K562 (cell line): ENCODE data around the gene USP5. TPM values are rescaled to one million over a fixed set of nuclear protein-coding genes. Genes with fewer than 3 reads are reported as not detected.

Experiments
- ARID1B ChIP-seq: fragments of 450-650 bp; IDR thresholded peaks from 2 replicates; pipeline ENCODE4 v1.6.1; 2016; ENCODE audit warnings: antibody characterized with exemption, mild to moderate bottlenecking, inconsistent platforms
- ATF6 ChIP-seq: sonication (generic); formaldehyde crosslinking; IDR thresholded peaks from 2 replicates; pipeline ENCODE4 v1.4.0; 2020; ENCODE audit warnings: mild to moderate bottlenecking, missing genetic modification reagents
- CREB3L1 ChIP-seq: fragments of 450-650 bp; IDR thresholded peaks from 2 replicates; pipeline ENCODE4 v1.6.1; 2014; ENCODE audit warnings: low read depth, mild to moderate bottlenecking, moderate library complexity, borderline replicate concordance
- FOXM1 ChIP-seq, 2 experiments: fragments of 450-650 bp in 1 of 2; sonication (generic) in 1 of 2; formaldehyde crosslinking in 1 of 2; IDR thresholded peaks; 2 replicates each; pipeline versions ENCODE4 v1.6.1 to v1.9.0; 2017 to 2022; ENCODE audit warnings: low read depth in 2 of 2, mild to moderate bottlenecking in 2 of 2, missing genetic modification reagents in 1 of 2, moderate library complexity in 1 of 2
- JUN ChIP-seq, 2 experiments: sonication (generic) in 1 of 2; formaldehyde crosslinking in 1 of 2; IDR thresholded peaks; 2 replicates each; pipeline versions ENCODE4 v1.6.1 to v1.8.0; 2012 to 2022; ENCODE audit warnings: borderline replicate concordance in 2 of 2, mild to moderate bottlenecking in 2 of 2, improper control_type of control experiment in 1 of 2, low read depth in 1 of 2, low read length in 1 of 2, missing genetic modification reagents in 1 of 2
- L3MBTL2 ChIP-seq: fragments of 450-650 bp; IDR thresholded peaks from 2 replicates; pipeline ENCODE4 v1.6.1; 2016; ENCODE audit warnings: mild to moderate bottlenecking, moderate library complexity
- MAFG ChIP-seq: fragments of 450-650 bp; conservative IDR thresholded peaks from 2 replicates; pipeline ENCODE4 v1.6.1; 2016; ENCODE audit warnings: missing genetic modification characterization, missing compliant biosample characterization
- PBX2 ChIP-seq, 2 experiments: IDR thresholded peaks in 1 of 2; conservative IDR thresholded peaks in 1 of 2; 2 replicates each; pipeline ENCODE4 v1.6.1; 2016; ENCODE audit warnings: low read depth in 2 of 2, mild to moderate bottlenecking in 1 of 2, missing compliant biosample characterization in 1 of 2, missing genetic modification characterization in 1 of 2, moderate library complexity in 1 of 2
- POLR2B ChIP-seq: fragments of 450-650 bp; IDR thresholded peaks from 2 replicates; pipeline ENCODE4 v1.6.1; 2018; ENCODE audit warnings: low read depth; ENCODE audit not compliant: partially characterized antibody
- RCOR1 ChIP-seq, 2 experiments: IDR thresholded peaks; 2 replicates each; pipeline ENCODE4 v1.6.1; 2012; ENCODE audit warnings: low read depth in 2 of 2, low read length in 2 of 2, borderline replicate concordance in 1 of 2, improper control_type of control experiment in 1 of 2
- ZNF311 ChIP-seq: fragments of 250-450 bp; sonication (Bioruptor Pico); IDR thresholded peaks from 2 replicates; pipeline ENCODE4 v1.4.0; 2020; ENCODE audit warnings: mild to moderate bottlenecking, moderate library complexity
- polyA plus RNA-seq, 8 experiments: library from polyadenylated mRNA; depleted of rRNA in 4 of 8; stranded (reverse) in 5 of 8; unstranded in 3 of 8; fragments of >200 nt; fragmentation: Nextera tagmentation in 2 of 8; fragmentation: Illumina TruSeq in 1 of 8; extraction: Ambion mirVana in 2 of 8; extraction: Trizol in 1 of 8; gene quantifications; 2 replicates each; pipeline versions ENCODE4 v1.2.1 to v1.2.3, GENCODE V29; 2011 to 2014; ENCODE audit warnings: inconsistent platforms in 1 of 8, missing spikeins in 1 of 8
- total RNA-seq, 7 experiments: library from RNA; depleted of rRNA in 6 of 7; stranded (reverse); fragments of >200 nt in 6 of 7; fragmentation: Illumina TruSeq in 2 of 7; extraction: Trizol in 2 of 7; gene quantifications; 2 replicates each; pipeline versions ENCODE4 v1.2.1 to v1.2.3, GENCODE V29; 2011 to 2021; ENCODE audit warnings: low replicate concordance in 1 of 7
- TF ChIP-seq, protein P1 (sequence below): conservative IDR thresholded peaks from 2 replicates; pipeline ENCODE4 v1.6.1; 2011; ENCODE audit warnings: low read depth, mild to moderate bottlenecking, low read length; ENCODE audit not compliant: control insufficient read depth

Gene USP5
- total and polyA plus RNA-seq, 9 of the 15 experiments (the other 6 are each of a cell fraction or from before 2014, with no cell fraction given) = 1.4 to 107 (median 48.6) TPM

DNA sequence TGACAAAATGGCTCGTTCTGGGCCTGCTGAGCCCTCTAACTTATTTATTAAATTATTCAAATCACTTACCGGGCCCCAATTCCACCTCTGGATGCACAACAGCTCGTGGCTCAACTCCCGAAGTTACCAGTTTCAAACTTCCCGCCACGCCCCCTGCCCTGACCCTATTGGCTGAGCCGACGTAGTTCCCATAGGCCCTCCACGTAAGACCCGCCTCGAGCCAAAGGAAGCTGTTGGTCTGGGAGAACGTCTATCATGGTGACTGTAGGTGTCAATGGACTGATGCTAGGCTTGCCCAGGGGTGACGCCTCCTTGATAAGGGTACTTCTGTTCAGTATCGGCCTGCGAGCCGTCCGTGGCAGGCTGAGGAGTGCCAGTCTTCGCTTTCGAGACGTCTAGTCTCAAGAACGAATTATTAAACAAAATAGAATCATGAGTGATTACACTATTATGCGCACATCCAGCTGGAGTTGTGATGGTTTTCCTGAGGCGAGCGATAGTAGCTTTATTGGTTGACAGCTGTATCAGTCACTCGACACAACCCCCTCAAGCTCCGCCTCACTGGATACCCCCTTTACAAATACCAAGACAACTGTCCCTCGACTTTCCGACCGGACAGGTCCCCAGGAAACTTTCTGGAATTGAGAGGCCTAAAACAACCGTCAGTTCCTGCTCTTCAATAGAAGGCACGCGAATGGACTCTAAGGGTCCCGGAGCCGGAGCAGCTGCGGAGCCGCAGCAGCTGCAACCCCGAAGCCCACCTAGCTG lies 613 bp upstream of the USP5 start, which contains the start of gene CDCA3 (continued):
- 0 out of 2 replicates have a peak, but pooled peaks have one; percentile 63 for TF ChIP-seq ATF6 (CRISPR knock-in tag)
- TF ChIP-seq JUN (IDR thresholded peaks at IDR 0.05; ENCODE audit: borderline replicate concordance, low read depth, low read length) = no peak
- TF ChIP-seq JUN (CRISPR knock-in tag; IDR thresholded peaks at IDR 0.05; ENCODE audit: borderline replicate concordance) = no peak
- TF ChIP-seq MAFG (tag) = no peak
- 0 out of 2 replicates have a peak, but pooled peaks have one; percentile 4 for TF ChIP-seq CREB3L1
- TF ChIP-seq ZNF311 (CRISPR knock-in tag) = no peak
- TF ChIP-seq POLR2B = peak; percentile 70
- TF ChIP-seq, protein P1, sequence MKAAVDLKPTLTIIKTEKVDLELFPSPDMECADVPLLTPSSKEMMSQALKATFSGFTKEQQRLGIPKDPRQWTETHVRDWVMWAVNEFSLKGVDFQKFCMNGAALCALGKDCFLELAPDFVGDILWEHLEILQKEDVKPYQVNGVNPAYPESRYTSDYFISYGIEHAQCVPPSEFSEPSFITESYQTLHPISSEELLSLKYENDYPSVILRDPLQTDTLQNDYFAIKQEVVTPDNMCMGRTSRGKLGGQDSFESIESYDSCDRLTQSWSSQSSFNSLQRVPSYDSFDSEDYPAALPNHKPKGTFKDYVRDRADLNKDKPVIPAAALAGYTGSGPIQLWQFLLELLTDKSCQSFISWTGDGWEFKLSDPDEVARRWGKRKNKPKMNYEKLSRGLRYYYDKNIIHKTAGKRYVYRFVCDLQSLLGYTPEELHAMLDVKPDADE = 0 out of 2 replicates have a peak, but pooled peaks have one; percentile 43
- TF ChIP-seq RCOR1 (IDR thresholded peaks at IDR 0.05; ENCODE audit: borderline replicate concordance in 1 of 2, low read depth in 2 of 2, low read length in 2 of 2) = 0 out of 4 replicates have a peak, but pooled peaks of 1 of the 2 experiments have one; percentile 4
- peak; percentile 86 for TF ChIP-seq FOXM1 (IDR thresholded peaks at IDR 0.05; ENCODE audit: low read depth)
- TF ChIP-seq FOXM1 (CRISPR knock-in tag; IDR thresholded peaks at IDR 0.05; ENCODE audit: low read depth) = no peak
- TF ChIP-seq PBX2 (CRISPR knock-in tag; IDR thresholded peaks at IDR 0.05; ENCODE audit: low read depth) = peak; percentile 73
- peak; percentile 96 for TF ChIP-seq PBX2 (tag; conservative IDR thresholded peaks at IDR 0.05; ENCODE audit: low read depth)
- TF ChIP-seq L3MBTL2 = peak; percentile 86
- TF ChIP-seq ARID1B = no peak
